GM18870 (cell line): ENCODE results near the gene PGBD4.

ENCODE experiments used
- ATAC-seq: cut with Tn5 transposase; IDR thresholded peaks from one replicate; pipeline ENCODE4 v1.9.1; 2021; ENCODE audit warnings: moderate library complexity; ENCODE audit not compliant: unreplicated experiment

Gene PGBD4

GRCh38 chr15:34101366-34102174, at the start of gene PGBD4, which contains the start of gene EMC7:
Gene PGBD4, plus strand, starts transcription at chr15:34102083. Its CDS starts 449 bp downstream, at chr15:34102532.
Gene EMC7, minus strand, starts transcription at chr15:34101862. Its CDS starts 23 bp downstream, at chr15:34101839.
- ATAC-seq: peak; percentile 93

- no peak for ATAC-seq
These were observed 47.7 kb upstream of the PGBD4 start for GRCh38 chr15:34054081-34054707.

- ATAC-seq: no peak
These were observed 45.9 kb upstream of the PGBD4 start for GRCh38 chr15:34055868-34056595.

- no peak for ATAC-seq
These were observed 45.0 kb upstream of the PGBD4 start for GRCh38 chr15:34056911-34057310.

GRCh38 chr15:34059476-34059875, 42.4 kb upstream of the PGBD4 start:
- ATAC-seq: no peak

GRCh38 chr15:34059946-34060345, 41.9 kb upstream of the PGBD4 start:
- ATAC-seq: no peak

- no peak for ATAC-seq
These were observed 37.4 kb upstream of the PGBD4 start for GRCh38 chr15:34064438-34064837.

GRCh38 chr15:34065261-34065660, 36.6 kb upstream of the PGBD4 start:
- no peak for ATAC-seq

GRCh38 chr15:34065941-34066340, 35.9 kb upstream of the PGBD4 start:
- ATAC-seq: no peak

- no peak for ATAC-seq
These were observed 31.9 kb upstream of the PGBD4 start for GRCh38 chr15:34070003-34070402.

- no peak for ATAC-seq
These were observed 25.1 kb upstream of the PGBD4 start for GRCh38 chr15:34076785-34077184.

GRCh38 chr15:34078900-34079299, 23.0 kb upstream of the PGBD4 start:
- no peak for ATAC-seq

- no peak for ATAC-seq
These were observed 22.0 kb upstream of the PGBD4 start for GRCh38 chr15:34079904-34080303.

GRCh38 chr15:34084086-34084485, 17.8 kb upstream of the PGBD4 start:
- no peak for ATAC-seq

GRCh38 chr15:34085746-34086145, 16.1 kb upstream of the PGBD4 start:
- no peak for ATAC-seq

- ATAC-seq: no peak
These were observed 2.0 kb upstream of the PGBD4 start for GRCh38 chr15:34099914-34100313.

GRCh38 chr15:34102175-34102925, 467 bp downstream of the PGBD4 start:
- no peak for ATAC-seq

- ATAC-seq: no peak
These were observed 4.5 kb downstream of the PGBD4 start for GRCh38 chr15:34106423-34106822.

- no peak for ATAC-seq
These were observed 5.4 kb downstream of the PGBD4 start for GRCh38 chr15:34107315-34107714.

GRCh38 chr15:34109797-34110663, 8.1 kb downstream of the PGBD4 start:
- ATAC-seq: no peak
